Measurements from ENCODE around the gene CORO2A.
A peak's percentile ranks its signal among the peaks of the same experiment; 100 is the strongest.
"Not testable (repeated sequence)": the region's sequence is repeated elsewhere in the genome, so short reads cannot be mapped to it uniquely, and the experiment has no call there.

Gene CORO2A

DNA sequence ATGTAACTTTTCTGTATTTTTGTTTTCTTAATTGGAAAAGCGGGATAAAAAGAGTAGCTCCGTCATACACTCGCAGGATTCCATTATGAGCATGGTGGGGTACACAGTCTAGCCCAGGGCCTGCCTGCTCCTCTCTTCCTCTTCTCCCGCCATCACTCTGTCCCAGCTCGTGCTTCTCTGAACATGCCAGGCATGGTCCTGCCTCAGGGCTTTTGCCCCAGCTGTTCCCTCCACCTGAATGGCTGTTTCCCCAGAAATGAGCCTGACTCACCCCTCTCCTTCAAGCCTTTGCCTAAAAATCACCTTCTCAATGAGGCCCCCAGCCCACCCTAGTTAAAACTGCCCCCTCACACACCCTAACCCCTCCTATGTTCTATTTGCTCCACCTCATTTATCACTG lies 4.5 kb downstream of the CORO2A start:
- no peak for DNase-seq

DNA sequence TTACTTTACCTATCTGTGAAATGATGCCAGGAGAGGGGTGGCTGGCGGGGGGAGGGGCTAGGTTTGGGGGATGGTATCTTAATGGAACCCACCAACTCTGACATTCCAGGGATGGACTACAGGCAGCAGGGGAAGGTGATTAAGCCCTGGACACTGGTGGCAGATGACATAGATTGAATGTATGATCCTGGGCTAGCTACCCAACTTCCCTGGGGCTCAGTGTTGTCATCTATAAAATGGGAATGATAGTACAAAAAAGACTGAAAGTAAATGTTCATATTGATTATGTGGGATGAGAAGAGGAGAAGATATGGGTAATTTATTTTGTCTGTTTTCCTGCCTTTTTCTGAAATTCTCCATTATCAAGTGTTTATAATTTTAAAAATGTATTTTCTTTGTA lies 6.2 kb downstream of the CORO2A start:
- DNase-seq: no peak

DNA sequence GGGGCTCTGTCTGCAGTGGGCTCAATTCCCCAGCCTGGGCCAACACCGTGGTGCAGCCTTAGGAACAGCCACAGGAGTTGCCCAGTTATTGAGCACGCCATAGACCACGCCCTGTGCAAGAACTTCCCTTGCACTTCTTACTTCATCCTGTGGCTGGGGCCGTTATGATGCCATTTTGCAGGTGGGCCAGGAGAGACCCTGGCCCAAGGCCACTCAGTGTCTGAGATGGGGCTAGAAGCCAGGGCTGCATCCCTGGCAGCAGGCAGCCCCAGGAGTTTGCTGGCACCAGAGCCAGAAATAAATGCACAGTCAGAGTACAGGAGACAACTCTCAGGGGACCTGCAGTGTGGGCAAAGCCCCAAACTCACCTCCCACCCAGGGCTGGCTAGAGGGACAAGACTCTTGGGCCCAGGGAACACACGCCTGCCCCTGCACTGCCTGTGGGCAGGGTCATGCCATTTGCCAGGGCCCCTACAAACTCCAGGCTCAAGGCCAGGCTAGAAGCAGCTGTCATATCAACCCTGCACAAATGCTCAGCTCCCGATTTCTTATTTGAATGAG lies 6.7 kb downstream of the CORO2A start:
- DNase-seq: peak; percentile 4

DNA sequence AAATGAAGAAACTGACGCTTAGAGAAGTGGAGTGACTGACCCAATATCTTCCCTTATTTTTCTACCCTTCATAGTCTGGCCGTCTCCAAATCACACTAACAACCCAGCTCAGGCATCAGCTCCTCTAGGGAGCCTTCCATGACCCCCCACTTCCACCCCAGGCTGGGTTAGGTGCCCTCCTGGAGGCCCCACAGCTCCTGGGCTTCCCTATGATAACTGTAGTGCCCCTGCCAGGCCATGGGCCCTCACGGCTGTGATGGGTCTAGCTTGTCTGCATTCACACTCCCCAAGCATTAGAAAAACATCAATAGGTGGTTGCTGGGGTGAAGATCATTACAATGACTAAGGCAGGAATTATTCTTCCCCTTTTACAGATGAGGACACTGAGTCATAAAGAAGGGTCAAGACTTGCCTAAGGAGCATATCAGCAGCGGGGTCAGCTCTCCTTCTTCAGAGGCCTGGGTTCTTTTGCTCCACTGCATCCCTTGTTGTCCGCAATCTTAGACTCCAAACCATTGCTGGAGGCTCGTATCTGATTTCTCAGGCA lies 7.3 kb downstream of the CORO2A start:
- no peak for DNase-seq

DNA sequence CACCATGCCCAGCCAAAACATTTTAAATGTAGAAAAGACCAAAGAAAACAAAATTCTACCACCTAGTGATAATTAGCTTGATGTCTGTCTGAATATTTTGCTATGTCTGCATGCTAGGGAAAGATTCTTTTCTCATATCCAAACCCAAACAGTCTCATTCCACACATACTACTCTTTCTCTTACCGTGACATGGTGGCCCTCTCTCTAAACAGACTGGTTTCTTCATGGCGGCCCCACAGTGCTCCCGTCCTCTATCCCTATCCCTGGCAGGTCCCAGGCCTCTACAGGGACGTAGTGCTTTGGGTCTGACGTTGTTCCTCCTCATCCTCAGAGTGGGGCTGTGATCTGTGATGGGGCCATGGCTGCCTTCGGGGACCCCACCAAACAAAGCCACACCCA lies 8.1 kb downstream of the CORO2A start:
- no peak for DNase-seq

DNA sequence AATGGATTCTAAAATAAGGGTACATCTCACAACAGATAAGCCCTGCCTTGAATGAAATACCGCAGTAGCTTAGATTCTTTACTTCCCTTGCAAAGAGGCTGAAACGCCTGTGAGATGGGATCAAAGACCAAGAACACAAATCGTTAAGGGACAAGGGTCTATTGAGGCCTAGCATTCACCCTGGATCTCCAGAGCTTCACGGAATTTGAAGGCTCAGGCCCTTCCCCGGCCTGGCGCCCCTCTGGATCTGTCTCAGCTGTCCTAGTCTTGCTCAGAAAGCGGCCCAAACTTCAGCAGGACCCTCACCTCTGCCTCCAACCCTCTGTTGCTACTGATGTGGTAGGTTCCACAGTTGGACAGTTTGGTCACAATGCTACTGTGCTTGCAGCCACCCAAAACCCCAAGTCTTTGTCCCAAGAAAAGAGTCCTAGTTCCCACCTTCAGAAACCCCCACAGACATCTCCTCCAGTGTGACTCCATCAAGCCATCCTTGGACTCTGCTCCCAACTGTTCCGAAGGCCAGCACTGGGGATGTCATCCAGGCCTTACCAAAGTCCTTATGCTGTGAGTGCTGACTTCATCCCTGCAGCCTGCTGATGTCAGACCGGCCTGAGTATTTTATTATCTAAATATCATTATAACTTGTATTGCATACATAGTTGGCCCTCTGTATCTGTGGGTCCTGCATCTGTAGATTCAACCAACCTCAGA lies 9.4 kb downstream of the CORO2A start:
- no peak for DNase-seq

DNA sequence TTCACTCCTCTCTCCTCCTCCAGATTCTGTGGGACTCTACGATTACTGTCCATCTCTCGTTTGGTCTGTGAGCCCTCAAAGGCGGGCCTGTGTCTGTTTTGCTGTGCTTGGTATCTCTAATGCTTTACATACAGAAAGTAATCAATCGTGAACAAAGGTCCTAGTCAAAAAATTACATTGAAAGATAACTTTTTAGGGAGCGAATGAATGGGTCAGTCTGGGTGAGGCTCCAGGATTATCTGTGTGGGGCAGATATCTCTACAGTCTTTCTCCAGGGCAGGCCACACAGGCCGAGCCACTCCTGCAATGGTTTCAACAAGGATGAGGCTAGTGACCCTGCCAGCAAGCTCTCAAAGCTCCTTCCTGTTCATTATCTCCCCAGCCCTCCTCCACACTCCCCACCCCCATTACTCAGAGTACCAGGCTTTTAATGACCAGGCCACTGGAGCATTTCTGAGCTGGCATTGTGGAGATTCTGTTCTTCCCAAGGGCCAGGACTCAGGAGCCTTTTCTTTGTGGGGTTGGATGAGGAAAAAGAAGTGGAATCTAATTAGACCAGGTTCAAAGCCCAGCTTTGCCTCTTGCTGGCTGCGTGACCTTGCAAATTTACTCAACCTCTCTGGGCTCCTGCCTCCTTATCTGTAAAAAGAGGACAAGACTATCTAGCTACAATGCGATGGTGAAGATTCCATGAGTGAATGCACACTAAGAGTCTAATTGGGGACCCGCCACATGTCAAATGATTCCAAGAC lies 10.2 kb downstream of the CORO2A start:
- DNase-seq: no peak

DNA sequence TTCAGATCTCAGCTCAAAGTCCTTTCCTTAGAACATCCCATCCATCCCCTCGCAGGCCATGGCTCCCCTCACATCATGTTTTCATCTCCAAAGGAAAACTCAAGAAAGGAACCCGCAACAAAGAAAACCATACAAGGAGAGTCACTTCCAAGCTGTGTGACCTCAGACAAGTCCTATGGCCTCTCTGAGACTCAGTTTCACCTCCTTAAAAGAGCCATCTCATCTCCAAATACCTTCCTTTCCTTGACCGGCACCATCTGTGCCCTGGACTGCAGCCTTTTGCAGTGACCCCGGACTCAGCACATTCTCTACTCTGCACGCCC lies 10.7 kb downstream of the CORO2A start:
- DNase-seq: no peak

DNA sequence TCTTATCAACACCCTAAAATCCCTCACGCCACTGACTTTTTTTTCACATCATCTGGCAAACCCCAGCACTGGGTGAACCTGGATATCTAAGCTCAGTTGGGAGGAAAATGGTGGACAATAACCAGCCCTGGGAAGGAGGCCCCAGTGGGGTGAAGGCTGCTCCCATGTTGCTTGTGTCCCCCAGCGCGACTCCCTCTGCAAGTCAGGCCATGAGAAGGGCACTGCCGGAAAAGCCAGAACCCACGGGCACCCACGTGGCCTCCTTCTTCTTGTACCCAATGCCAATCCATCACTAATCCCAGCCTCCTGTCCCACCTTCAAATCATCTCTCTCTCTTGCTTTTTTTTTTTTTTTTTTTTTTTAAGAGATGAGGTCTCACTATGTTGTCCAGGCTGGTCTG lies 11.4 kb downstream of the CORO2A start:
- DNase-seq: no peak

DNA sequence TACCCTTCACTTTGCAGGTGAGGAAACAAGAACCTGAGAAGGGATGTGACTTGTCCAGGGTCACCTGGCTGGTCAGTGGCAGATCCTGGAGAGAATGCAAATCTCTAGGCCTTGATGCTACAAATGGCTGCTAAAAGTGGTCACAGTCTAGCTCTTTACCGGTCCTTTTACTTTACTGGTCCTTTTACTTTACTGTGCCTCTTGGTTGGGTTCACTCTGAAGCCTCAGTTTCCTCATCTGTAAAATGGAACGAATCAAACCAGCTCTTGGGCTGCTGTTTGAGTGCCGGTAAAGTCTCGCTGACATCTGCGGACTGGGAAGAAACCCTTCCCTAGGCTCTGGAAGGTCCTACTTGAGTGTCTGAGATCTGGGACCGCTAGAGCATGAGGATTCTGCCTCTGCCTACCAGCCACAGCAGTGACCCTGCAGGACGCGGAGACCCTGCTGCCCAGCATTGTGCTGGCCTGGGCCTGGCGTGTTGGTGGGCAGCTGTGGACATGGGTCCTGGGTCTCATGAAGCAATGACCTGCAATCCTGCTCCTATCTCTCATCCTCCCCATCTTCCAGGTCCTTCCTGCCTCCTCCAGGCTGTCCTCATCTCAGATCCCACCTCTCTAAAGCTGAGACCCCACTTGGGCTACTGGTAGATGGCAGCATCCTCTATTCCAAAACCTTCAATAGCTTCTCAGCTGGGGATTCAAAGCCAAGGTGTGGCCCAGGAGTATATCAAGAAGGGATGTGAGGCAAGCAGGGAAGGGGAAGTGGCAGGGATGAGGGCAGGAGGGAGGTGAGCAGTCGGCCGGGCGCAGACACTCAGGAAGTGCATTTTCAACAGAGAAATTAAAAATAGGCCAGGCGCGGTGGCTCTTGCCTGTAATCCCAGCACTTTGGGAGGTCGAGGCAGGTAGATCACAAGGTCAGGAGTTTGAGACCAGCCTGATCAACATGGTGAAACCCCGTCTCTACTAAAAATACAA lies 13.3 kb downstream of the CORO2A start:
- no peak for DNase-seq

DNA sequence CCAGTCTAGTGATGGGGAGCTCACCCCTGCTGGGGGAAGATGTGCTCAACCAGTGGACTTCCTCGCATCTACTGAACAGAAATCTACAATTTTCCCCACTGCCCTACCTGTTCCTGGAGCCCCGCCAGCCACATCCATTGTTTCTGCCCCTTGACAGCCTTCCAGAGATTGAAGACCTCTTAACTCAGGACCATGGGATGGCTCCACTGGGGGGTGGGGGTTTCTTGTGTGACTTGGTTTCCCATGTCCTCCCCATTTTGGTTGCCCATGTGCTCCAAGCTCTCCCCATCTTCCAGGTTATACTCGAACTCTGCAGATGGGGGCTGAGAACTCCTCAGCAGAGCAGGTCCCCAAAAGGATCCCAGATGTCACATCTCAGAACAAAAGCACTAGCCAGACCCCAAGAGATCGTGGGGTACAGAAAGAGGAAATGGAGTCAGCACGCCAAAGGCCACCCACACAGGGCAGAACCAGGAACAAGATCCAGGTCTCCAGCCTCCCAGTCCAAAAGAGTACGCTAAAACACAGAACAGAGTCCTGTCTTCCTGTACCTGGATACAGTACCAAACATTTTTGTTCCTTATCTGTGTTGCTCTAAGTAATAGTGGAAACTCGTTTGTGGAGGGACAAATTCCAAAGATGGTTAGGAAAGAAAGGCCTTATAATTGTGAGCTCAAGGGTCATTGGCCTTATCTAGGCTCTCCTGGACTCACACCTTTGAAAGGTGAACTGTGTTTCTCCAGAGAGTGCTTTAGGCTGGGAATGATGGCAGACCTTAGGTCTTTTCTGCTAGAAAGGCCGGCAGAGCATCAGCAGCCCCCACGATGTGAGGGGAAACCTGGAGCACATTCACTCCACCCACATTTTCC lies 15.8 kb downstream of the CORO2A start:
- no peak for DNase-seq

DNA sequence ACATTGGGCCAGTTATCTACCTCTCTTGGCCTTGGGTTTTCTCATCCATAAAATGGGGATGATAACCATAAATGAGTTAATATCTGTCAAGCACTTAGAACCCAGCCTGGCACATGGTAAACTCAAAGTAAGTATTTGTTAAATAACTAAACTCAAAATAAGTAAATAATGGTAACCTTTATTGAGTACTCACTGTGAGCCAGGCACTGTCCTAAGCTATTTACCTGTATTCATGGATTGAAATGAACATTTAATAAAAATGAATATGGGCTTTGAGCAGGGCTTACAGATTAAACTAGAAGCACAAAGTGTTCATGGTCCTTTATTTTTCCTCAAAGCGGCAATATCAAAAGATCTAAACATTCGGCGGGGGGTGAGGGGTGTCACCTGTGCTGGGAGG lies 16.7 kb downstream of the CORO2A start:
- DNase-seq: no peak

DNA sequence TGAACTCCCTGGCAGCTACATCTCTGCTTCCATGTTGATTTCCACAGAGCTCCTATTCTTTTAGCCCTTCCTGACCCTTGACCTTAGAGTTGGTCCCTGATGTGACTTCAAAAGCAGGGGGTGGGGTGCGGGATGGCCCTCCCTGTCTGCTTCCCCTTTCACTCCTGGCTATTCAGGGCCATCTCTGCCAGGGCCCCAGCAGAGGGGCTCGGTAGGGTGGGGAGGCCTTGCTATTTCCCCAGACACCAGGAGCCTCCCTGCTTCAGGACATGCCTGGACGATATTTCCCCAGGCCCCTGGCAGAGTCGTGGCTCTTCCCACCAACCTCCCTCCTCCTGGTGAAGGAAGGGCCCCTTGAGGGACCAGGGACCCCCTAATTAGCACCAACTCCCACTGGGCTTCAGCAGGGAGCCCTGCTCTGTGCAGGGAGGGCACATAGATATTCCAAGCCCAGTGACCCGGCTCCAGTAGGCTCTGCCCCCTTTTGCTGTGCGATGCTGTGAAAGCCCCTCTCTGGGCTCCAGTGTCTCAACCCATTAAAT lies 17.3 kb downstream of the CORO2A start:
- DNase-seq: no peak

DNA sequence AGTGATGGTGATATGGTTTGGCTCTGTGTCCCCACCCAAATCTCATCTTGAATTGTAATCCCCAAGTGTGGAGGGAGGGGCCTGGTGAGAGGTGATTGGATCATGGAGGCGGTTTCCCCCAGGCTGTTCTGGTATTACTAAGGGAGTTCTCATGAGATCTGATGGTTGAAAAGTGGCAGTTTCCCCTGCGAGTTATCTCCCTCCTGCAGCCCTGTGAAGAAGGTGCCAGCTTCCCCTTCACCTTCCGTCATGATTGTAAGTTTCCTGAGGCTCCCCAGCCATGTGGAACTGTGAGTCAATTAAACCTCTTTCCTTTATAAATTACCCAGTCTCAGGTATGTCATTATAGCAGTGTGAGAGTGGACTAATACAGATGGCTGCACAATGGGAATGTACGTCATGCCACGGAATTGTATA lies 17.9 kb downstream of the CORO2A start:
- DNase-seq: not testable (repeated sequence)

DNA sequence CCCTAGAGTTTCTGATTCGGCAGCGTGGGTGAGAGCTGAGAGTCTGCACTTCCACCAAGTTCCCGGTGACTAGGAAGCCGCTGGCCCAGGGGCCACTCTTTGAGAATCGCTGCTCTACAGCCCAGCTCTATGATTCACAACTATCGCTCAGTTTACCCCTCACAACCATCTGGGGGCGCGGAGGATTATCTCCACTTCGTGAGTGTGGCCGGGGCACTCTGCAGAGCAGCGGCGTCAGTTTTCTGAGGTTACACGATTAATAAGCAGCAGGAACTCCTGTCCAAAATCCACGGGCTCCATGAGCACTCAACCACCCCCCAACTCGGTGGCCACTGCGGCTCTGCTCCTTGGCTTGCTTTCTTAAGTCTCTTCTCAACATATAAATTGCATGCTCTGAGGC lies 19.3 kb downstream of the CORO2A start:
- no peak for DNase-seq

DNA sequence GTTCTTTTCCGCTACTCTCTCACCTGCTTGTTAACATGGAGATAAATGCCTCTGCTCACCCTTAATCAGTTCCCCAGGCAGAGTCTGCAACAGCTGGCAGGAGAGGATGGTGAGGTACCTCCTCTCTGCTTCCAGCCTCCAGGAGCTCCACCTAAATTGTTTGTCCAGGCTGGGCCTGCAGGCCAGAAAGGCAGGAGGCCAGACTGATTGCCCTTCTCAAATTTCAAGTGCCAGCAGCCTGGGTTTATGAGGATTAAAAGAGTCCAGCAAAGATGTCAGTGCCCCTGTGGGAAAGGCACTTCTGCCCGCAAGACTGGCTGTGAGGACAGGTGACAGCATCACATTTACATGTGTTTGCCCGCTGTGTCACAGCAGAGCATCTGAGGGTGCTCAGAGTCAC lies 19.8 kb downstream of the CORO2A start:
- no peak for DNase-seq

DNA sequence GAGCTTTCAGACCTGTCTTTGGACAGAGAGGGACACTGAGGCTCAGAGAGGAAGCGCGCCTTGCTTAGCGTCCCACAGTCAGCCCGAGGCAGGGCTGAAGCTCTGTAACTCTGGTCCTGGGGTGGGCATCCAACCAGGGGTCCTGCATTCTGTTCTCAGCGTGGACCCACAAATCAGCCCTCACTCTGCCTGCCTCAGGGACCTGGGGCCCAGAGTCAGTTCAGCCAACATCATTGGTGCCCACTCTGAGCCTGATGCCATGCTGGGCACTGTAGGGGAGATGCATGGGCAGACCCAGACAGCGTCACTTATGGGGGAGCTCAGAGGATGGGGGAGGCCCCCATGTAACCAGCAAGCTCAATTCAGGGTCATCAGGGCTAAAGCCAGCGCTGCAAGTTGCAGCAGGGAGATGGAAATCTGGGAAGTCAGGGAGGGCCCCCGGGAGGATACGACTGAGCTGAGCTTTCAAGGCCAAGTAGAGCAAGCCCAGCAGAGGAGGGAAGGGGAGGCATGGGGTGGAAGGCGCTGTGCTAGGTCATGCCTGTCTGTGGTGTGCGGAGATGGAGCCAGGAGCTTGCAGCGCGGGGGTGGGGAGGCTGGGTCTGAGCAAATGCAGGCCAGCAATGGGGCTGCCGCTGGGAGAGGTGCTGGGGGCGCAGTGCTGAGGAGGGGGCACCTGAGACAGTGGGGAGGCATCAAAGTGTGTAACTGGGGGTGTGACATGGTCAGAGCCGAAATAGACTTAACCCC lies 21.1 kb downstream of the CORO2A start:
- DNase-seq: no peak

DNA sequence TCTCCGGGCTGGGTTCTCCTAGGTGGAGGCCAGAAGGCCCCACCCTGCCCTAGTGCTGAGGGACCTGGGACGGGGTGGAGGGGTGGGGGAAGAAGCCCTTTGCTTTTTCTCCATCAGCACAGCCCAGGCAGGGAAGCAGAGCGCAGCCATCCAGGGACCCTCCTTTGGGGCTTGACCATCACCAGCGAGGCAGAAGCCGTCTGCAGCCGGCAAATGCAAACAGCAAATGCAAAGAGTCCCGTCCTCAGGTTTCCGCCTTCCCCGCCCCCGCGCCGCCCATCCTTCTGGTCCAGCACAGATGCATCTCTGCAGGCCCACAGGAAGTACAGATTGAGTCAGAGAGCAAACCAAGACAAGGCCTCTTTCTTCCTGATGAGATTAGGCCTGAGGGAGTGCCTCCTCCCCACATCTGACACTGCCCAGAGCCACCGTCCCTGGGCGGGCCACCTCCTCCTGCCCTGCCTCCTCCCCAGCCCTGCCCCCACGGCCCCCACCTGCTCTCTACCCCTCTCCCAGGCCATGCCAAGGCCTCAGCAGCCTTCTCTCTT lies 23.4 kb downstream of the CORO2A start:
- DNase-seq: peak; percentile 42

DNA sequence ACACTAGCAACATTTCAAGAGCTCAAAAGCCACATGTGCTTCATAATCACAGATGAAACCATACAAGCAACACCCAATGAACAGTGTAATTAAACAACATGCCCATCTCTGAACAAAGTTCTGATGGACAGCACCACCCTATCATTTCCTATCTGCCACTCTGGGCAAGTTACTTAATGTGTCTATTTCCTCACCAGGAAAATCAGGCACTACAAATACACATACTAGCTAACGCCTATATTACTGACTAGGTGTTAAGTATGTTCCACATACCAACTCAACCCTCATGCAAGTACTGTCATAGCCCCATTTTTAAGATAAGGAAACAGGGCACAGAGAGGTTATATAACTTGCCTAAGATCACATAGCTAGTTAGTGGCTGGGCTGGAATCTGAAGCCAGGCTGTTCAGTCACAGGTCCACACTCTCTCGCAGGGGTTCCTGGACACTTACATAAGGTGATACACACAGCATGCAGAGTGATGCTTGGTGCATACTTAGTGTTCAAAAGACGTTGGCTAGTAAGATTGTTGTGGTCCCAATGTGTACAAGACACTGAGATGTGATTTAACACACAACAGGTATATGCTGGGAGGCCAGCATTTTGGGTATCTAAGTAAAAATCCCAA lies 24.2 kb downstream of the CORO2A start:
- DNase-seq: no peak

DNA sequence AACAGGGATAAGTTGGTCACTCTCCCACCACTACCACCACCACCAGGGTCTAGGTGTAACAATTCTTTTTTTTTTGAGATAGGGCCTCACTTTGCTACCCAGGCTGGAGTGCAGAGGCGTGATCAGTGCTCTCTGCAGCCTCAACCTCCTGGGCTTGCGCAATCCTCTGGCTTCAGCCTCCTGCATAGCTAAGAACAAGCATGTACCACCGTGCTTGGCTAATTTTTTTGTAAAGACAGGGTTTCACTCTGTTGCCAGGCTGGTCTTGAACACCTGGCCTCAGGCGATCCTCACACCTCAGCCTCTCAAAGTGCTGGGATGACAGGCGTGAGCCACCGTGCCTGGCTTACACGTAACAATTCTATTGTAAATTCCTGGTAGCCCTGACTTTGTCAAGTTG lies 27.5 kb downstream of the CORO2A start:
- no peak for DNase-seq
